Esophagus (tissue), 2 donors: Measurements from ENCODE around the gene ATXN8OS. TPM values are rescaled to one million over a fixed set of nuclear protein-coding genes. Genes with fewer than 3 reads are reported as not detected.

Experiments used
- polyA plus RNA-seq, 2 donors: library from polyadenylated mRNA; stranded (reverse); fragments of 200-250 nt; gene quantifications; one replicate each; pipeline ENCODE4 v1.2.3, GENCODE V29; 2013
- donor health status: healthy with polysubstance abuse.
- donor health status: Bipolar disorder and iron deficiency.

Gene ATXN8OS
- polyA plus RNA-seq, 2 donors, result not detected

Other genes starting within 250 kb of the ATXN8OS start
- gene KLHL1, start 626 bp downstream of the ATXN8OS start, polyA plus RNA-seq, result not detected